Measurements from ENCODE around the gene KLHL24.
"Not testable (repeated sequence)": the region's sequence is repeated elsewhere in the genome, so short reads cannot be mapped to it uniquely, and the experiment has no call there.

Gene KLHL24

GRCh38 chr3:183697610-183698317 is 62.3 kb downstream of the KLHL24 start, which contains the start of gene YEATS2:
Gene YEATS2 (plus strand): TSS chr3:183697797. CDS start chr3:183715163, 17,366 bp downstream.
- DNase-seq = no peak

GRCh38 chr3:183698318-183698751 is 62.9 kb downstream of the KLHL24 start:
- DNase-seq = no peak

DNA sequence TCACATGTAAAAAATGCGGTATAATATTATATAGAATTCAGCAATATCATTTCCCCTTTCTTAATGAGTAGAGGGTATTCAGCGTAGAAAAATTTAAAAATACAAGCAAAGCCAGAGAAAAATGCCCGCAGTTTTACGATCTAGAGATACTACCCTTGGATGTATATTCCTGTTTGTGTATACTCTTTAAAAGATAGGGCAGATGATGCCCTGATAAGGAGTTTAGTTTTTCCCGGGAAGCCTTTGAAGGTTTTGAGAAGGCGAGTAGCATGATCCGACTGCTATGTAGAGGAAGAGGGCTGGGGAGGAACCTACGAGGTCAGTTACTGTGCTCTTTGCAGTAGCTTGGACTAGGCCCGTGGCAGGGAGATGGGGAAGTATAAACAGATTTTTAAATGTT is 63.3 kb downstream of the KLHL24 start:
- no peak for DNase-seq

DNA sequence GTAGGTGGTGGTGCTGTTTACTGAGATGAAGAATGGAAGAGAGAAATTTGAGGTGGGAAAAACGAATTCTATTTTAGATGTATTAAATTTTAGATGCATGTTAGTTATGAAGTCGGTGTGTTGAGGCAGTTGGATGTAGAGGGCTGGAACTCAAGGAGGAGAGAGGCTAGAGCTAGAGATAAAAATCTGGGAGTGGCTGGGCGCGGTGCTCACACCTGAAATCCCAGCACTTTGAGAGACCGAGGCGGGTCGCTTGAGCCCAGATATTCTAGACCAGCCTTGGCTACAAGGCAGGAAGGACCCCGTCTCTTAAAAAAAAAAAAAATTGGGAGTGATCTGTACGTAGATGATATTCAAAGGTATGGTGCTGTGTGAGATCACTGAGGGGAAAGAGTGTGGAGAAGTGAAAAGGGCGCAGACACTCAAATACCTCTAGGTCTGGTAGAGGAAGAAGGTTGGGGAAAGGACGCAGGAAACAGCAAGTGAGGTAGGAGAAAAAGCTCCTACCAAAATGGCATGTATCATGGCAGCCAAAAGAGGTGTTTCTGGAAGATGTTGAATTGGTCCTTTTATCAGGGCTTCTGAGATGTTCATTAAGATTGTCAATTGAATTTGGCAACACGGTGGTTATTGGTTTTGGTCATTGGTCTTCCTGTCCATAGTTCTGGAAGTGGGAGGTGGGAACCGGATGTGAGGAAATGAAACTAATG is 64.0 kb downstream of the KLHL24 start:
- no peak for DNase-seq

GRCh38 chr3:183701744-183702143 is 66.3 kb downstream of the KLHL24 start:
- no peak for DNase-seq

DNA sequence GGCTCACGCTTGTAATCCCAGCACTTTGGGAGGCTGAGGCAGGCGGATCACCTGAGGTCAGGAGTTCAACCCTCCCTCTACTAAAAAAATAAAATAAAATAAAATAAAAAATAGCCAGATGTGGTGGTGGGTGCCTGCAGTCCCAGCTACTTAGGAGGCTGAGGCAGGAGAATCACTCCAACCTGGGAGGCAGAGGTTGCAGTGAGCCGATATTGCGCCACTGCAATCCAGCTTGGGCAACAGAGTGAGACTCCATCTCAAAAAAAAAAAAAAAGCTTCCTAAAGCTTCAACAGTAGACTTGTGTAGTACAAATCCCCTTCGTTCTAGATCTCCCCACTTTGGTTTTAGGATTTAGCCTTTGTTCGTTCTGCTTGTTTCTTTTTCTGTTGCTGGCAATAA is 68.5 kb downstream of the KLHL24 start:
- DNase-seq = not testable (repeated sequence)

GRCh38 chr3:183710231-183710630 is 74.8 kb downstream of the KLHL24 start:
- no peak for DNase-seq

- DNase-seq = no peak
Observed at GRCh38 chr3:183711516-183711915, 76.1 kb downstream of the KLHL24 start.

GRCh38 chr3:183714622-183715021 is 79.2 kb downstream of the KLHL24 start:
- no peak for DNase-seq

- DNase-seq = no peak
Observed at GRCh38 chr3:183718012-183718411, 82.6 kb downstream of the KLHL24 start.

- DNase-seq = no peak
Observed at GRCh38 chr3:183725387-183725786, 90.0 kb downstream of the KLHL24 start.

- no peak for DNase-seq
Observed at GRCh38 chr3:183728204-183728603, 92.8 kb downstream of the KLHL24 start.

DNA sequence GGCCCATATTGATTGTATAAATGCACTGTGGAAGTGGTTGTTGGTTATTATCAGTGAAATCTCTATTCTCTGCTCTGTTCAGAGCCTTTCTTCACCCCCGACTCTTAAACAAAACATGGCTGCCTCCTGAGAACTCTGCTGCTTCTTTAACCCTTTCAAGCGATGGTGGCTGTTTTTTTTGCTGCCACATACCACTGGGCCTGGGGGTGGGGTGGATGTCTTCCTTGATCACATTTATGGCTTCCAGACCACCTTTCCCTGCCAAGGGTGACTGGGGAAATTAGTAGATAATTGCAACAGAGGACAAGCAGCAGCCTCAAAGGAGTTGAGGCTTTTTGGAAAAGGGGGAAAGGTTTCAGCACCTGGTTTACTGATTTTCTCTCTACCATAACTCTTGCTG is 94.9 kb downstream of the KLHL24 start:
- DNase-seq = no peak

- DNase-seq = no peak
Observed at GRCh38 chr3:183731611-183732010, 96.2 kb downstream of the KLHL24 start.

DNA sequence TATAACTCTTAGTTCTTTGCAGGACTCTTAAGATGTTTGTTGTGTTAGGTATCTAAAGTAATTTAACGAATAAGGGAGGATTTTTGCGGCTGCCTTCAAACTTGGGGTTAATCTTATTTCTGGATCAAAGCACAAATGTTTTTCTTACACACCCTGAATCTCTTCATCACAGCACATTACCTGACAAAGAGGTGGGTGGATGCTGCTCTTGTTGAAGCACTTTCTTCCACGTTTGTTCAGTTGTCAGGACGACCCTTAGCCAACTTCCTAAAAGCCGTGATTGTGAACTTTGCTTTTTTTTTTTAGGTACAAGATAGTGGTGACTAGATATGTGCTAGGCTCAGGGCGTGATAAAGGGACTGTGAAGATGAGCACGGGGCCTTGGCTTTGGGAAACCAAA is 98.1 kb downstream of the KLHL24 start:
- DNase-seq = no peak

All from NCI-H1436 treated with DMSO at 0.1 percent for 48 hours (cell line).